SJSA1 (cell line): ENCODE results near the gene PC. TPM values are rescaled to one million over a fixed set of nuclear protein-coding genes. Genes with fewer than 3 reads are reported as not detected.
"Not testable (repeated sequence)": the region's sequence is repeated elsewhere in the genome, so short reads cannot be mapped to it uniquely, and the experiment has no call there.

Experiments used
- DNase-seq, 2 experiments: peaks; one replicate each; pipeline ENCODE4 v3.0.0-alpha.2; 2015 to 2020; ENCODE audit warnings: low spot score in 2 of 2, low read depth in 1 of 2
- H3K27ac ChIP-seq: fragments of 250-450 bp; sonication (Bioruptor Pico); 2 replicates; pipeline ENCODE4 v1.5.1; 2020; ENCODE audit warnings: mild to moderate bottlenecking, moderate library complexity
- H3K27me3 ChIP-seq: fragments of 250-450 bp; sonication (Bioruptor Pico); replicated peaks from 2 replicates; pipeline ENCODE4 v1.5.1; 2020; ENCODE audit warnings: mild to moderate bottlenecking, moderate library complexity
- H3K36me3 ChIP-seq: fragments of 250-450 bp; sonication (Bioruptor Pico); 2 replicates; pipeline ENCODE4 v1.5.1; 2020; ENCODE audit warnings: mild to moderate bottlenecking
- H3K4me1 ChIP-seq: fragments of 250-450 bp; sonication (Bioruptor Pico); replicated peaks from 2 replicates; pipeline ENCODE4 v1.6.1; 2021; ENCODE audit warnings: mild to moderate bottlenecking
- H3K4me3 ChIP-seq: fragments of 250-450 bp; sonication (Bioruptor Pico); 2 replicates; pipeline ENCODE4 v1.5.1; 2020; ENCODE audit warnings: mild to moderate bottlenecking
- H3K9me3 ChIP-seq: fragments of 250-450 bp; sonication (Bioruptor Pico); replicated peaks from 2 replicates; pipeline ENCODE4 v1.5.1; 2020; ENCODE audit warnings: mild to moderate bottlenecking
- total RNA-seq: library from RNA; depleted of rRNA; stranded (reverse); fragments of >200 nt; shearing (Covaris generic); gene quantifications from 2 replicates; pipeline ENCODE4 v1.2.3, GENCODE V29; 2014

PC gene
- total RNA-seq, 1 experiment from 2014 or later = 42.0 TPM

GRCh38 chr11:66835768-66836405 is 122.3 kb downstream of the PC start:
- Histone ChIP-seq H3K36me3 (peaks cover 23% of the 10 kb centered on the region), H3K4me3 (no peak overlapping the region), H3K9me3 (no peaks in the 10 kb centered on the region), H3K27ac (no peak overlapping the region), H3K27me3 (no peaks in the 10 kb centered on the region), H3K4me1 (no peaks in the 10 kb centered on the region; the same call in 1 of the 2 replicates)
- DNase-seq = no peak

- Histone ChIP-seq H3K9me3 (no peaks in the 10 kb centered on the region), H3K27me3 (no peaks in the 10 kb centered on the region), H3K4me1 (no peaks in the 10 kb centered on the region; the same call in 1 of the 2 replicates), H3K4me3 (no peak overlapping the region), H3K27ac (no peak overlapping the region), H3K36me3 (peaks cover 15% of the 10 kb centered on the region)
- DNase-seq = no peak
Measured at GRCh38 chr11:66834943-66835342, 123.2 kb downstream of the PC start.

GRCh38 chr11:66834539-66834845 is 123.7 kb downstream of the PC start:
- Histone ChIP-seq H3K27me3 (no peaks in the 10 kb centered on the region), H3K27ac (no peak overlapping the region)

GRCh38 chr11:66824573-66824972 is 133.6 kb downstream of the PC start:
- not testable (repeated sequence) for DNase-seq, H3K36me3 ChIP-seq, H3K27me3 ChIP-seq, H3K4me3 ChIP-seq, H3K4me1 ChIP-seq, H3K9me3 ChIP-seq, H3K27ac ChIP-seq

More at GRCh38 chr11:66834539-66834845, 123.7 kb downstream of the PC start:
- Histone ChIP-seq H3K9me3 (no peaks in the 10 kb centered on the region), H3K4me1 (no peaks in the 10 kb centered on the region; the same call in 1 of the 2 replicates), H3K36me3 (peaks cover 11% of the 10 kb centered on the region), H3K4me3 (no peak overlapping the region)
- DNase-seq = no peak

GRCh38 chr11:66823700-66824099 is 134.5 kb downstream of the PC start:
- no peak for DNase-seq

GRCh38 chr11:66820901-66821300 is 137.3 kb downstream of the PC start:
- no peak for DNase-seq
- H3K4me1 ChIP-seq = no peaks in the 10 kb centered on the region
- no peaks in the 10 kb centered on the region for H3K27me3 ChIP-seq
- H3K9me3 ChIP-seq = no peaks in the 10 kb centered on the region
- no peaks in the 10 kb centered on the region for H3K36me3 ChIP-seq
- H3K27ac ChIP-seq = no peak overlapping the region
- H3K4me3 ChIP-seq = no peak overlapping the region

More at GRCh38 chr11:66823700-66824099, 134.5 kb downstream of the PC start:
- peaks cover 3% of the 10 kb centered on the region for H3K36me3 ChIP-seq
- no peaks in the 10 kb centered on the region for H3K27me3 ChIP-seq
- H3K27ac ChIP-seq = no peak overlapping the region
- no peaks in the 10 kb centered on the region for H3K4me1 ChIP-seq
- no peaks in the 10 kb centered on the region for H3K9me3 ChIP-seq
- H3K4me3 ChIP-seq = no peak overlapping the region

GRCh38 chr11:66820381-66820780 is 137.8 kb downstream of the PC start:
- H3K27ac ChIP-seq = no peak overlapping the region
- no peak for DNase-seq
- no peaks in the 10 kb centered on the region for H3K27me3 ChIP-seq
- H3K9me3 ChIP-seq = no peaks in the 10 kb centered on the region
- H3K4me1 ChIP-seq = no peaks in the 10 kb centered on the region; the same call in 1 of the 2 replicates
- H3K36me3 ChIP-seq = no peaks in the 10 kb centered on the region
- H3K4me3 ChIP-seq = no peak overlapping the region

GRCh38 chr11:66818231-66818955 is 139.8 kb downstream of the PC start:
- Histone ChIP-seq H3K27ac (no peak overlapping the region), H3K36me3 (no peaks in the 10 kb centered on the region), H3K27me3 (no peaks in the 10 kb centered on the region), H3K4me3 (no peak overlapping the region), H3K9me3 (no peaks in the 10 kb centered on the region), H3K4me1 (no peaks in the 10 kb centered on the region; the same call in 1 of the 2 replicates)
- no peak for DNase-seq

GRCh38 chr11:66815646-66816045 is 142.5 kb downstream of the PC start:
- H3K9me3 ChIP-seq = no peaks in the 10 kb centered on the region
- no peaks in the 10 kb centered on the region; the same call in 1 of the 2 replicates for H3K4me1 ChIP-seq
- DNase-seq = no peak
- no peak overlapping the region for H3K4me3 ChIP-seq
- no peak overlapping the region for H3K27ac ChIP-seq
- H3K27me3 ChIP-seq = no peaks in the 10 kb centered on the region
- no peaks in the 10 kb centered on the region for H3K36me3 ChIP-seq

GRCh38 chr11:66814678-66815077 is 143.5 kb downstream of the PC start:
- Histone ChIP-seq H3K4me1 (no peaks in the 10 kb centered on the region; the same call in 1 of the 2 replicates), H3K27me3 (no peaks in the 10 kb centered on the region), H3K4me3 (no peak overlapping the region), H3K36me3 (no peaks in the 10 kb centered on the region), H3K27ac (no peak overlapping the region), H3K9me3 (no peaks in the 10 kb centered on the region)
- no peak for DNase-seq

GRCh38 chr11:66810576-66811185 is 147.5 kb downstream of the PC start:
- H3K36me3 ChIP-seq = no peaks in the 10 kb centered on the region
- no peak for DNase-seq
- H3K4me3 ChIP-seq = no peak overlapping the region
- no peak overlapping the region for H3K27ac ChIP-seq
- no peaks in the 10 kb centered on the region for H3K27me3 ChIP-seq
- H3K9me3 ChIP-seq = no peaks in the 10 kb centered on the region
- no peaks in the 10 kb centered on the region; the same call in 1 of the 2 replicates for H3K4me1 ChIP-seq

- Histone ChIP-seq H3K4me1 (no peaks in the 10 kb centered on the region), H3K9me3 (no peaks in the 10 kb centered on the region), H3K36me3 (no peaks in the 10 kb centered on the region), H3K4me3 (no peak overlapping the region), H3K27me3 (no peaks in the 10 kb centered on the region), H3K27ac (no peak overlapping the region)
- no peak for DNase-seq
Measured at GRCh38 chr11:66809592-66809991, 148.6 kb downstream of the PC start.

GRCh38 chr11:66800720-66801428 is 157.3 kb downstream of the PC start:
- Histone ChIP-seq H3K4me1 (no peaks in the 10 kb centered on the region), H3K36me3 (no peaks in the 10 kb centered on the region)
- no peak for DNase-seq

GRCh38 chr11:66799815-66800214 is 158.4 kb downstream of the PC start:
- H3K9me3 ChIP-seq, H3K4me3 ChIP-seq, DNase-seq, H3K27ac ChIP-seq, H3K27me3 ChIP-seq, H3K36me3 ChIP-seq, H3K4me1 ChIP-seq: not testable (repeated sequence)

More at GRCh38 chr11:66800720-66801428, 157.3 kb downstream of the PC start:
- H3K4me3 ChIP-seq = no peak overlapping the region
- no peaks in the 10 kb centered on the region for H3K27me3 ChIP-seq
- H3K27ac ChIP-seq = no peak overlapping the region
- no peaks in the 10 kb centered on the region for H3K9me3 ChIP-seq
